ENCODE data around the gene CYP2E1. TPM values are rescaled to one million over a fixed set of nuclear protein-coding genes. Genes with fewer than 3 reads are reported as not detected.
"Not testable (repeated sequence)": the region's sequence is repeated elsewhere in the genome, so short reads cannot be mapped to it uniquely, and the experiment has no call there.

CYP2E1 gene
- total RNA-seq: 1.0 TPM

DNA sequence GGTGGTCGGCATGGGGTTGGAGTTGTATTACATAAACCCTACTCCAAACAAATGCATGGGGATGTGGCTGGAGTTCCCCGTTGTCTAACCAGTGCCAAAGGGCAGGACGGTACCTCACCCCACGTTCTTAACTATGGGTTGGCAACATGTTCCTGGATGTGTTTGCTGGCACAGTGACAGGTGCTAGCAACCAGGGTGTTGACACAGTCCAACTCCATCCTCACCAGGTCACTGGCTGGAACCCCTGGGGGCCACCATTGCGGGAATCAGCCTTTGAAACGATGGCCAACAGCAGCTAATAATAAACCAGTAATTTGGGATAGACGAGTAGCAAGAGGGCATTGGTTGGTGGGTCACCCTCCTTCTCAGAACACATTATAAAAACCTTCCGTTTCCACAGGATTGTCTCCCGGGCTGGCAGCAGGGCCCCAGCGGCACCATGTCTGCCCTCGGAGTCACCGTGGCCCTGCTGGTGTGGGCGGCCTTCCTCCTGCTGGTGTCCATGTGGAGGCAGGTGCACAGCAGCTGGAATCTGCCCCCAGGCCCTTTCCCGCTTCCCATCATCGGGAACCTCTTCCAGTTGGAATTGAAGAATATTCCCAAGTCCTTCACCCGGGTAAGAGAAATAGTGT, at the start of gene CYP2E1:
TSS of gene CYP2E1 (plus strand) at position 407 of the 632 bp plus-strand sequence. CDS start at position 440, 33 bp downstream.
- Histone ChIP-seq H3K4me1 (ENCODE audit: control insufficient read depth in 3 of 3, insufficient read depth in 3 of 3, low read length in 3 of 3) (peaks cover 14 to 18% (median 17%) of the 10 kb centered on the region in 3 donors), H3K9me3 (ENCODE audit: control insufficient read depth in 3 of 3, low read length in 3 of 3) (peaks cover 0 to 4% (median 0%) of the 10 kb centered on the region in 3 donors), H3K36me3 (ENCODE audit: control insufficient read depth in 3 of 3, insufficient read depth in 3 of 3, low read length in 3 of 3) (no peaks in the 10 kb centered on the region), H3K27me3 (ENCODE audit: control insufficient read depth in 3 of 3, insufficient read depth in 3 of 3, low read length in 3 of 3) (peaks cover 39 to 50% (median 46%) of the 10 kb centered on the region in 3 donors), H3K9ac (ENCODE audit: low read depth in 1 of 3, low read length in 3 of 3) (peak within 1 kb of the TSS in 1 of 3 donors; percentile 8), H3K27ac (ENCODE audit: low read depth, low read length) (no peak within 1 kb of the TSS), H3K4me3 (ENCODE audit: low read length in 3 of 3) (peak within 1 kb of the TSS; percentile 48 to 67 (median 59))

DNA sequence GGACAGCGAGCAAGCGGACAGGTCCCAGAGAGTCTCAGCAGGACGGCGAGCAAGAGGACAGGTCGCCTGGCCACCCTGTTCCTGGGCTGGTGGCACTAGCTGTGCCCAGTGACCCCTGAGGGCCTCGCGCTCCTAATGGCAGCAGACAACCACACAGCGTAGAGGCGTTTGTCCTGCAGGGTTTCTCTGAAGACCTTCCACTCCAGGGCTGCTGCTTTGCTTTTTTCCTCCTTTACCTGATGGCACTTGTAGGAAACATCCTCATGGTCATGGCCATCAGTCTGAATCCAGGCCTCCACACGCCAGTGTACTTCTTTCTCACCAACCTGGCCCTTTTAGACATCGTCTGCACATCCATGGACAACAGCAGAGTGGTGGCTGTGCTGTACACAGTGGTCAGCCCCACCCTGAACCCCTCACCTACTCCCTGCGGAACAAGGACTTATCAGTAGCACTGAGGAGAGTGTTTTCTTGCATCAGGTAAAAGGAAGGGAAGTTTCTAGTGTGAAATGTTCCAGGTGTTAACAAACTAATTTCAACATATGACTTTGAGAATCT, 46.0 kb upstream of the CYP2E1 start:
- Histone ChIP-seq H3K4me1 (ENCODE audit: control insufficient read depth in 3 of 3, insufficient read depth in 3 of 3, low read length in 3 of 3) (no peaks in the 10 kb centered on the region), H3K4me3 (ENCODE audit: low read length in 3 of 3) (no peak overlapping the region), H3K9ac (ENCODE audit: low read depth in 1 of 3, low read length in 3 of 3) (no peak overlapping the region), H3K9me3 (ENCODE audit: control insufficient read depth in 3 of 3, low read length in 3 of 3) (peaks cover 0 to 7% (median 3%) of the 10 kb centered on the region in 3 donors), H3K27ac (ENCODE audit: low read depth, low read length) (no peak overlapping the region), H3K36me3 (ENCODE audit: control insufficient read depth in 3 of 3, insufficient read depth in 3 of 3, low read length in 3 of 3) (no peaks in the 10 kb centered on the region), H3K27me3 (ENCODE audit: control insufficient read depth in 3 of 3, insufficient read depth in 3 of 3, low read length in 3 of 3) (no peaks in the 10 kb centered on the region)

DNA sequence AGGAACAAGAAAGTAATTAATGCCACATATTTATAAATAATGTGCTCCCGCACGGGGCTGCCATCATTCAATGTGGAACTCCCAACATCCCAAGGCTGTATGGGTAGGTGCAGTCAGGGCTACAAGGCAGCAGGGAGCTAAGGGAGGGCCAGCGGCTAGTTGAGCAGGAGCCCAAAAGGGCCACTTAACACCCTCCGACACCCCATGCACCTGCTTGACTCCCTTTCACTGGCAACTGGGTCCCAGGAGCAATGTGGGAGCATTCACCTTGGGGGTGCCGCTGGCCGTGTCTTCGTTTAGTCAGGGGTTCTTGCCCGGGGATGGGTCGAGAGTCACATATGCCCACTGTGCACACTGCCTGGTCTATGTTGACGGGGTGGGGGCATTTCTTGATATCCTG, 45.5 kb upstream of the CYP2E1 start:
- H3K9ac ChIP-seq (ENCODE audit: low read depth in 1 of 3, low read length in 3 of 3): no peak overlapping the region
- no peaks in the 10 kb centered on the region for H3K36me3 ChIP-seq (ENCODE audit: control insufficient read depth in 3 of 3, insufficient read depth in 3 of 3, low read length in 3 of 3)
- no peak overlapping the region for H3K27ac ChIP-seq (ENCODE audit: low read depth, low read length)
- peaks cover 0 to 7% (median 3%) of the 10 kb centered on the region in 3 donors for H3K9me3 ChIP-seq (ENCODE audit: control insufficient read depth in 3 of 3, low read length in 3 of 3)
- no peaks in the 10 kb centered on the region for H3K27me3 ChIP-seq (ENCODE audit: control insufficient read depth in 3 of 3, insufficient read depth in 3 of 3, low read length in 3 of 3)
- H3K4me3 ChIP-seq (ENCODE audit: low read length in 3 of 3): no peak overlapping the region
- H3K4me1 ChIP-seq (ENCODE audit: control insufficient read depth in 3 of 3, insufficient read depth in 3 of 3, low read length in 3 of 3): no peaks in the 10 kb centered on the region

DNA sequence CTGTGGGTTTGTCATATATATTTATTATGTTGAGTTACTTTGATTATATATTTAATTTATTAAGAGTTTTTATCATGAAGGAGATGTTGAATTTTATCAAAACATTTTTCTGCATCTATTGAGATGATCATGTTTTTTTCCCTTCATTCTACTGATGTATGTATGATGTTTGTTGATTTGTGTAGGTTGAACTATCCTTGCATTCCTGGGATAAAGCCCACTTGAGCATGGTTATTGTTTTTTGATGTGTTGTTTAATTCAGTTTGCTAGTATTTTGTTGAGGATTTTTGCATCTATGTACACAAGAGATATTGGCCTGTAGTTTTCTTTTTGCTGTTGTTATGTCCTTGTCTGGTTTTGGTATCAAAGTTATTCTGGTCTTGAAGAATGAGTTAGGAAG, 42.3 kb upstream of the CYP2E1 start:
- Histone ChIP-seq H3K4me1 (ENCODE audit: control insufficient read depth in 3 of 3, insufficient read depth in 3 of 3, low read length in 3 of 3) (no peaks in the 10 kb centered on the region), H3K27me3 (ENCODE audit: control insufficient read depth in 3 of 3, insufficient read depth in 3 of 3, low read length in 3 of 3) (no peaks in the 10 kb centered on the region), H3K27ac (ENCODE audit: low read depth, low read length) (no peak overlapping the region), H3K9ac (ENCODE audit: low read depth in 1 of 3, low read length in 3 of 3) (no peak overlapping the region), H3K9me3 (ENCODE audit: control insufficient read depth in 3 of 3, low read length in 3 of 3) (peaks cover 0 to 10% (median 3%) of the 10 kb centered on the region in 3 donors), H3K36me3 (ENCODE audit: control insufficient read depth in 3 of 3, insufficient read depth in 3 of 3, low read length in 3 of 3) (no peaks in the 10 kb centered on the region), H3K4me3 (ENCODE audit: low read length in 3 of 3) (no peak overlapping the region)

DNA sequence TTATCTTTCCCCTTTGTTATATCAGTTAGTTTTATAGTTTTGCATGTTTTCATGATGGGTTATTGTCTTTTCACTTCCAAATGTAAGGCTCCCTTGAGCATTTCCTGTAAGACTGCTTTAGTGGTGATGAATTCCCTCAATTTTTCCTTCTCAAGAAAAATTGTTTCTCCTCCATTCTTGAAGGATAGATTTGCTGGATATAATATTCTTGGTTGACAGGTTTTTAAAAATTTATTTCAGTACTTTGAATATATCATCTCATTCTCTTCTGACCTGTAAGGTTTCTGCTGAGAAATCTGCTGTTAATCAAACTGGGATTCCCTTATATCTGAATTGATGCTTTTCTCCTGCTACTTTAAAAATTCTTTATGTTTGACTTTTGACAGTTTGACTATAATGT, 40.1 kb upstream of the CYP2E1 start:
- Histone ChIP-seq H3K9ac (ENCODE audit: low read depth in 1 of 3, low read length in 3 of 3) (no peak overlapping the region), H3K4me1 (ENCODE audit: control insufficient read depth in 3 of 3, insufficient read depth in 3 of 3, low read length in 3 of 3) (no peaks in the 10 kb centered on the region), H3K4me3 (ENCODE audit: low read length in 3 of 3) (no peak overlapping the region), H3K36me3 (ENCODE audit: control insufficient read depth in 3 of 3, insufficient read depth in 3 of 3, low read length in 3 of 3) (no peaks in the 10 kb centered on the region), H3K27me3 (ENCODE audit: control insufficient read depth in 3 of 3, insufficient read depth in 3 of 3, low read length in 3 of 3) (no peaks in the 10 kb centered on the region), H3K27ac (ENCODE audit: low read depth, low read length) (no peak overlapping the region), H3K9me3 (ENCODE audit: control insufficient read depth in 3 of 3, low read length in 3 of 3) (peaks cover 0 to 10% (median 3%) of the 10 kb centered on the region in 3 donors)

DNA sequence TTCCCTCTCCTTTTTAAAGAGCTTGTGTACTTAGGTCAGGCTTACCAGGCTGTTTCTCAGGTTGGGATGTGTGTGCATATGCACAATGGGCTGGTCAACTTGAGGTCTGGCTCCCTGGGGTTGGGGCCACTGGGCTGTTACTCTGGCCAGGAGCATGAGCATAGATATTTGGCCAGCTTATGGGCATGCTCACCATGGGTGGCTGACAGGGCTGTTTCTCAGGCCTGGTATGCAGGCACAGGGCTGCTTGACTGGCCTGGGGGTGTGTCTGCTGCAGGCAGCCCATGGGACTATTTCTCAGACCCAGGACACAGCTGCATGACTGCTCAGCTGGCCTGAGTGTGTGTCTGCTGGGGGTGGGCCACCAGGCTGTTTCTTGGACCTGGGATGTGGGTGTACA, 38.8 kb upstream of the CYP2E1 start:
- no peaks in the 10 kb centered on the region for H3K4me1 ChIP-seq (ENCODE audit: control insufficient read depth in 3 of 3, insufficient read depth in 3 of 3, low read length in 3 of 3)
- no peak overlapping the region for H3K9ac ChIP-seq (ENCODE audit: low read depth in 1 of 3, low read length in 3 of 3)
- peaks cover 0 to 6% (median 3%) of the 10 kb centered on the region in 3 donors for H3K9me3 ChIP-seq (ENCODE audit: control insufficient read depth in 3 of 3, low read length in 3 of 3)

DNA sequence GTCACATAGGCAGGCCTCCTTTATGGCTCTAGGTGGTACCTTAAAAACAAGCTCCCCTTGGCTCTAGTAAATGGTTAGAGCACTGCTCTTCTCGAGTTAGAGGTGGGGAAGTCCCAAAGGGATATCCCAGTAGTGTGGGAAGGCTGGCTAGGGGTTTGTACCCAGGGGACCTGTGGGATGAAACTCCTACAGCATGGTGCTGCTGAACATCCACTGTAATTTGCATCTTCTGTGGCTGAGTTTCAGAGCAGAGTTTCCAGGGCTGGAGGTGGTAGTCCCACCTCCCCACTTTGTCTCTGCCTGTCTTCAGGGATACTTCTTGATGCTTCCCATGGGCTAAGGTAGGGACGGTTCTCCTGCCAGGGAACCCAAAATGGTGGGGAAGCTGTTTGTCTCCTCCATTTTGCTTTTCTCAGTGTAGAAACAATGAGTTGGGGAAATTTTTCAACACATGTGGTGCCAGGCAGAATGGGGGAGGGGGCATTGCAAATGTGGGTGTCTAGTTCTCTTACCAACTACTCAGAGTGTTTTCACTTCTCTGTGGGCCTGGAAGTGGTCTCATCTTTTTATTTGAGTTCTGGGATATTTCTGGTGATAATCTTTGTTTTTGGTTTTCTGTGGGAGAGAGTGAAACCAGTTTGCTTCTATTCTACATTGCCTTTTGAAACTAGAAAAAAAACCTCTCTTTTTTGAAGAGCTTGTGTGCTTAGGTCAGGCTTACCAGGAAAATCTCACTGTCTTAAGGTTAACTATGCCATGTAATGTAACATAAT, 37.2 kb upstream of the CYP2E1 start:
- no peaks in the 10 kb centered on the region for H3K27me3 ChIP-seq (ENCODE audit: control insufficient read depth in 3 of 3, insufficient read depth in 3 of 3, low read length in 3 of 3)
- no peaks in the 10 kb centered on the region for H3K36me3 ChIP-seq (ENCODE audit: control insufficient read depth in 3 of 3, insufficient read depth in 3 of 3, low read length in 3 of 3)
- no peak overlapping the region for H3K9ac ChIP-seq (ENCODE audit: low read depth in 1 of 3, low read length in 3 of 3)
- no peak overlapping the region for H3K27ac ChIP-seq (ENCODE audit: low read depth, low read length)
- H3K4me1 ChIP-seq (ENCODE audit: control insufficient read depth in 3 of 3, insufficient read depth in 3 of 3, low read length in 3 of 3): no peaks in the 10 kb centered on the region
- H3K9me3 ChIP-seq (ENCODE audit: control insufficient read depth in 3 of 3, low read length in 3 of 3): peaks cover 0 to 6% (median 0%) of the 10 kb centered on the region in 3 donors
- no peak overlapping the region for H3K4me3 ChIP-seq (ENCODE audit: low read length in 3 of 3)

More for the DNA sequence above, 38.8 kb upstream of the CYP2E1 start:
- Histone ChIP-seq H3K4me3 (ENCODE audit: low read length in 3 of 3) (no peak overlapping the region), H3K27me3 (ENCODE audit: control insufficient read depth in 3 of 3, insufficient read depth in 3 of 3, low read length in 3 of 3) (no peaks in the 10 kb centered on the region), H3K27ac (ENCODE audit: low read depth, low read length) (no peak overlapping the region), H3K36me3 (ENCODE audit: control insufficient read depth in 3 of 3, insufficient read depth in 3 of 3, low read length in 3 of 3) (no peaks in the 10 kb centered on the region)

DNA sequence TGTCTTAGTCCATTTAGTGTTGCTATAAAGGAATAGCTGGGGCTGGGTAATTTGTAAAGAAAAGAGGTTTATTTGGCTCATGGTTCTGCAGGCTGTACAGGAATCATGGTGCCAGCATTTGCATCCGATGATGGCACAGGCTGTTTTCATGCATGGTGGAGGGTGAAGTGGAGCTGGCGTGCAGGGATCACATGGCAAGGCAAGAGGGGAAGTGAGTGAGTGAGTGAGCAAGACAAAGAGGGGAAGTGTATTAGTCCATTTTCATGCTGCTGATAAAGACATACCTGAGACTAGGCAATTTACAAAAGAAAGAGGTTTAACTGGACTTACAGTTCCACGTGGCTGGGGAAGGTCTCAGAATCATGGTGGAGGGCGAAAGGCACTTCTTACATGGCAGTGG, 33.6 kb upstream of the CYP2E1 start:
- not testable (repeated sequence) for H3K9ac ChIP-seq (ENCODE audit: low read depth in 1 of 3, low read length in 3 of 3); H3K4me3 ChIP-seq (ENCODE audit: low read length in 3 of 3); H3K27ac ChIP-seq (ENCODE audit: low read depth, low read length); H3K27me3 ChIP-seq (ENCODE audit: control insufficient read depth in 3 of 3, insufficient read depth in 3 of 3, low read length in 3 of 3); H3K36me3 ChIP-seq (ENCODE audit: control insufficient read depth in 3 of 3, insufficient read depth in 3 of 3, low read length in 3 of 3); H3K4me1 ChIP-seq (ENCODE audit: control insufficient read depth in 3 of 3, insufficient read depth in 3 of 3, low read length in 3 of 3); H3K9me3 ChIP-seq (ENCODE audit: control insufficient read depth in 3 of 3, low read length in 3 of 3)

DNA sequence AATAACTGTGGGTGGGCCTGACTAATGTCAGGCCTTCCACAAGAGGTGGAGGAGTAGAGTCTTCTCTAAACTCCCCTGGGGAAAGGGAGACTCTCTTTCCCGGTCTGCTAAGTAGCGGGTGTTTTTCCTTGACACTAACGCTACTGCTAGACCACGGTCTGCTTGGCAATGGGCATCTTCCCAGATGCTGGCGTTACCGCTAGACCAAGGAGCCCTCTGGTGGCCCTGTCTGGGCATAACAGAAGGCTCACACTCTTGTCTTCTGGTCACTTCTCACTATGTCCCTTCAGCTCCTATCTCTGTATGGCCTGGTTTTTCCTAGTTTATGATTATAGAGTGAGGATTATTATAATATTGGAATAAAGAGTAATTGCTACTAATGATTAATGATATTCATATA, 29.8 kb upstream of the CYP2E1 start:
- H3K4me1 ChIP-seq (ENCODE audit: control insufficient read depth in 3 of 3, insufficient read depth in 3 of 3, low read length in 3 of 3); H3K9ac ChIP-seq (ENCODE audit: low read depth in 1 of 3, low read length in 3 of 3); H3K9me3 ChIP-seq (ENCODE audit: control insufficient read depth in 3 of 3, low read length in 3 of 3); H3K4me3 ChIP-seq (ENCODE audit: low read length in 3 of 3); H3K27ac ChIP-seq (ENCODE audit: low read depth, low read length); H3K27me3 ChIP-seq (ENCODE audit: control insufficient read depth in 3 of 3, insufficient read depth in 3 of 3, low read length in 3 of 3): not testable (repeated sequence)
- peaks cover 0 to 13% (median 3%) of the 10 kb centered on the region in 3 donors for H3K36me3 ChIP-seq (ENCODE audit: control insufficient read depth in 3 of 3, insufficient read depth in 3 of 3, low read length in 3 of 3)

DNA sequence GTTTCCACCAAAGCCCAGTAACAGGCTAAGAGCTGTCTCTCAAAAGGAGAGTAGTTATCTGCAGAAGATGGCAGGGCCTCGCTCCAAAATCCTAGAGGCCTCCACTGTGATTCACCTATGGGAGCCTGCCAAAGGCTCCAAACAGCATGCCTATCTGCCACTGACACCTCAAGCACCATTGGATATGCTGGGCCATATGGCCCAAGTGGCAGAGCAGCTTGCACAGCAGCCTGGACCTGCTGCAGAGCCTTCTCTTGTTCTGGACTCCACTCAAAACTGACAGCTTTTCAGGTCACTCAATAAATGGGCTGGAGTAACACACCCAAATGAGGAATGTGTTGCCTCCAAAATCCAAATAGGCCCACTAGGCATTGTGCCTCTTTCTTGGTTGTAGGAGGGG, 28.0 kb upstream of the CYP2E1 start:
- H3K9me3 ChIP-seq (ENCODE audit: control insufficient read depth in 3 of 3, low read length in 3 of 3); H3K4me3 ChIP-seq (ENCODE audit: low read length in 3 of 3); H3K9ac ChIP-seq (ENCODE audit: low read depth in 1 of 3, low read length in 3 of 3); H3K27ac ChIP-seq (ENCODE audit: low read depth, low read length); H3K27me3 ChIP-seq (ENCODE audit: control insufficient read depth in 3 of 3, insufficient read depth in 3 of 3, low read length in 3 of 3); H3K4me1 ChIP-seq (ENCODE audit: control insufficient read depth in 3 of 3, insufficient read depth in 3 of 3, low read length in 3 of 3): not testable (repeated sequence)
- peaks cover 0 to 13% (median 3%) of the 10 kb centered on the region in 3 donors for H3K36me3 ChIP-seq (ENCODE audit: control insufficient read depth in 3 of 3, insufficient read depth in 3 of 3, low read length in 3 of 3)
